HepG2 (cell line): ENCODE measurements around the gene MYOF. TPM values are rescaled to one million over a fixed set of nuclear protein-coding genes. Genes with fewer than 3 reads are reported as not detected.

Source experiments
- ATAC-seq: fragments of 200-7000 bp; cut with Tn5 transposase; 3 replicates; pipeline ENCODE4 v1.9.1; 2020; ENCODE audit warnings: mild to moderate bottlenecking, moderate library complexity
- BruUV-seq: library from RNA; stranded (reverse); fragments of 400-500 nt; replicated peaks from 2 replicates; lab custom pipeline; 2021; lab: Mats Ljungman, UMichigan
- CTCF ChIA-PET: fragments of 300-600 bp; formaldehyde crosslinking; extraction: SDS; loops from one replicate; lab custom pipeline; 2021; ENCODE audit warnings: low total read pairs, inconsistent platforms, low intra/inter-chr PET ratio; lab: Yijun Ruan, JAX
- POLR2A ChIA-PET: fragments of 350-600 bp; sonication (Branson Sonifier 250); formaldehyde crosslinking; loops from one replicate; lab custom pipeline; 2020; ENCODE audit warnings: antibody characterized with exemption, inconsistent platforms; lab: Yijun Ruan, JAX
- DNase-seq: peaks from one replicate; pipeline ENCODE4 v3.0.0-alpha.2; 2015; ENCODE audit warnings: low spot score
- FAIRE-seq: peaks from 3 replicates; lab custom pipeline; 2011; peaks lifted over from hg19 to GRCh38; lab: Jason Lieb, UNC
- H2AFZ ChIP-seq: one replicate; pipeline ENCODE4 v1.6.1; 2011; ENCODE audit warnings: low read length, inconsistent platforms
- H3K27ac ChIP-seq: fragments of 300-600 bp; 3 replicates; pipeline ENCODE4 v1.8.0; 2011; ENCODE audit warnings: mixed run types, mild to moderate bottlenecking, mixed read lengths, low read length, inconsistent platforms; ENCODE audit not compliant: insufficient read depth; ENCODE audit errors: extremely low read length
- H3K27me3 ChIP-seq, 2 experiments: fragments of 200-600 bp in 1 of 2; 2 replicates in 1 of 2; 3 replicates in 1 of 2; pipeline versions ENCODE4 v1.6.0 to v1.8.0; 2011; ENCODE audit warnings: low read length in 2 of 2, mild to moderate bottlenecking in 2 of 2, moderate library complexity in 2 of 2, inconsistent platforms in 1 of 2; ENCODE audit not compliant: insufficient read depth in 2 of 2, control insufficient read depth in 1 of 2
- H3K36me3 ChIP-seq, 2 experiments: fragments of 200-600 bp in 1 of 2; replicated peaks in 1 of 2; 2 replicates in 1 of 2; 3 replicates in 1 of 2; pipeline versions ENCODE4 v1.5.1 to v1.8.0; 2011; ENCODE audit warnings: low read length in 2 of 2, inconsistent platforms in 1 of 2; ENCODE audit not compliant: insufficient read depth in 2 of 2, control insufficient read depth in 1 of 2
- H3K4me1 ChIP-seq: 2 replicates; pipeline ENCODE4 v1.5.1; 2012; ENCODE audit warnings: low read length, inconsistent platforms; ENCODE audit not compliant: insufficient read depth
- H3K4me2 ChIP-seq: 2 replicates; pipeline ENCODE4 v1.6.0; 2011; ENCODE audit warnings: low read depth, low read length, inconsistent platforms
- H3K4me3 ChIP-seq, 3 experiments: fragments of 200-600 bp in 1 of 3; sonication (generic), shearing (Covaris generic) in 1 of 3; replicated peaks in 1 of 3; 2 replicates each; pipeline ENCODE4 v1.5.1; 2011 to 2016; ENCODE audit warnings: low read length in 3 of 3, inconsistent platforms in 2 of 3, low read depth in 2 of 3, mild to moderate bottlenecking in 2 of 3, control low read depth in 1 of 3, mixed read lengths in 1 of 3; ENCODE audit not compliant: insufficient read depth in 1 of 3
- H3K79me2 ChIP-seq: one replicate; pipeline ENCODE4 v1.6.1; 2011; ENCODE audit warnings: low read length, inconsistent platforms; ENCODE audit not compliant: insufficient read depth
- H3K9ac ChIP-seq: 2 replicates; pipeline ENCODE4 v1.6.0; 2011; ENCODE audit warnings: mild to moderate bottlenecking, low read depth, low read length, inconsistent platforms; ENCODE audit not compliant: insufficient read depth
- H3K9me3 ChIP-seq: 2 replicates; pipeline ENCODE4 v1.5.1; 2012; ENCODE audit warnings: mild to moderate bottlenecking, low read length
- H4K20me1 ChIP-seq: 2 replicates; pipeline ENCODE4 v1.6.0; 2011; ENCODE audit warnings: inconsistent platforms, mild to moderate bottlenecking, low read length, moderate library complexity; ENCODE audit not compliant: insufficient read depth
- CCDC6 ChIP-seq: sonication (generic); formaldehyde crosslinking; IDR thresholded peaks from 2 replicates; pipeline ENCODE4 v1.8.1; 2022; ENCODE audit warnings: mild to moderate bottlenecking, missing genetic modification reagents, moderate library complexity
- CENPT ChIP-seq: sonication (generic); formaldehyde crosslinking; IDR thresholded peaks from 2 replicates; pipeline ENCODE4 v1.8.0; 2022; ENCODE audit warnings: low read depth, mild to moderate bottlenecking, moderate library complexity, missing genetic modification reagents
- HIVEP1 ChIP-seq: sonication (generic); formaldehyde crosslinking; IDR thresholded peaks from 2 replicates; pipeline ENCODE4 v1.4.0; 2020; ENCODE audit warnings: mild to moderate bottlenecking, missing genetic modification reagents
- KLF16 ChIP-seq, 2 experiments: sonication (generic) in 1 of 2; formaldehyde crosslinking in 1 of 2; IDR thresholded peaks; 2 replicates each; pipeline versions ENCODE4 v1.6.1 to v1.8.0; 2016 to 2023; ENCODE audit warnings: missing genetic modification reagents in 2 of 2, missing compliant biosample characterization in 1 of 2
- NFE2 ChIP-seq: sonication (generic); formaldehyde crosslinking; IDR thresholded peaks from 2 replicates; pipeline ENCODE4 v1.4.0; 2020; ENCODE audit warnings: missing genetic modification reagents
- RFXANK ChIP-seq: IDR thresholded peaks from 2 replicates; pipeline ENCODE4 v1.6.1; 2016
- SIN3B ChIP-seq: fragments of 150-350 bp; IDR thresholded peaks from 2 replicates; pipeline ENCODE4 v1.6.1; 2014; ENCODE audit warnings: low read length
- TBP ChIP-seq: sonication (generic); formaldehyde crosslinking; IDR thresholded peaks from 2 replicates; pipeline ENCODE4 v1.5.0; 2020; ENCODE audit warnings: missing genetic modification reagents
- ZNF160 ChIP-seq: sonication (generic); formaldehyde crosslinking; IDR thresholded peaks from 2 replicates; pipeline ENCODE4 v1.8.0; 2022; ENCODE audit warnings: mild to moderate bottlenecking, inconsistent platforms, missing genetic modification reagents
- ZNF331 ChIP-seq: sonication (generic); formaldehyde crosslinking; IDR thresholded peaks from 2 replicates; pipeline ENCODE4 v1.4.0; 2020; ENCODE audit warnings: missing genetic modification reagents
- ZNF383 ChIP-seq: sonication (generic); formaldehyde crosslinking; IDR thresholded peaks from 2 replicates; pipeline ENCODE4 v1.4.0; 2020; ENCODE audit warnings: missing genetic modification reagents, mild to moderate bottlenecking, borderline replicate concordance
- ZNF543 ChIP-seq: sonication (generic); formaldehyde crosslinking; IDR thresholded peaks from 2 replicates; pipeline ENCODE4 v1.4.0; 2020; ENCODE audit warnings: mild to moderate bottlenecking, missing genetic modification reagents
- ZNF564 ChIP-seq: sonication (generic); formaldehyde crosslinking; IDR thresholded peaks from 2 replicates; pipeline ENCODE4 v1.8.1; 2023; ENCODE audit warnings: mild to moderate bottlenecking, missing genetic modification reagents
- ZNF720 ChIP-seq: sonication (generic); formaldehyde crosslinking; IDR thresholded peaks from 2 replicates; pipeline ENCODE4 v1.4.0; 2020; ENCODE audit warnings: missing genetic modification reagents
- ZNF776 ChIP-seq: sonication (generic); formaldehyde crosslinking; IDR thresholded peaks from 2 replicates; pipeline ENCODE4 v1.4.0; 2020; ENCODE audit warnings: mild to moderate bottlenecking, missing genetic modification reagents
- WGBS: methylation state at CpG from one replicate; pipeline ENCODE4 v1.1.6; 2017; ENCODE audit warnings: low lambda C conversion rate; 5-methylcytosine and 5-hydroxymethylcytosine counted together
- in situ Hi-C: cut with HindIII; loops from 2 replicates; pipeline ENCODE4 v1.10.0; 2017; ENCODE audit warnings: low pct_unique_long_range_greater_than_20kb; ENCODE audit not compliant: extremely low pct_ligation_motif_present
- intact Hi-C: fragments of 100-400 bp; cut with micrococcal nuclease; formaldehyde crosslinking; loops from one replicate; pipeline ENCODE4 v1.10.0; 2022; ENCODE audit not compliant: unreplicated experiment
- polyA plus RNA-seq, 8 experiments: library from polyadenylated mRNA; depleted of rRNA in 3 of 8; stranded (reverse) in 7 of 8; unstranded in 1 of 8; fragments of >200 nt; fragmentation: Illumina TruSeq in 4 of 8; extraction: Trizol in 4 of 8; gene quantifications; 2 replicates each; pipeline versions ENCODE4 v1.2.1 to v1.2.3, GENCODE V29; 2011 to 2016; ENCODE audit warnings: low read depth in 4 of 8, missing spikeins in 1 of 8, mixed read lengths in 1 of 8; ENCODE audit not compliant: insufficient read depth in 1 of 8
- total RNA-seq, 5 experiments: library from RNA; depleted of rRNA; stranded (reverse); fragments of >200 nt; fragmentation: Illumina TruSeq; extraction: Trizol; gene quantifications; 2 replicates each; pipeline ENCODE4 v1.2.3, GENCODE V29; 2016; ENCODE audit warnings: low read depth in 1 of 5
- TF ChIP-seq, protein P1 (sequence below): sonication (generic); formaldehyde crosslinking; IDR thresholded peaks from 2 replicates; pipeline ENCODE4 v1.4.0; 2020; ENCODE audit warnings: missing genetic modification reagents, borderline replicate concordance

Gene MYOF
- total and polyA plus RNA-seq, 2 of the 13 experiments (the other 11 are each of a cell fraction or from before 2014, with no cell fraction given): 0.18 to 0.42 TPM

DNA sequence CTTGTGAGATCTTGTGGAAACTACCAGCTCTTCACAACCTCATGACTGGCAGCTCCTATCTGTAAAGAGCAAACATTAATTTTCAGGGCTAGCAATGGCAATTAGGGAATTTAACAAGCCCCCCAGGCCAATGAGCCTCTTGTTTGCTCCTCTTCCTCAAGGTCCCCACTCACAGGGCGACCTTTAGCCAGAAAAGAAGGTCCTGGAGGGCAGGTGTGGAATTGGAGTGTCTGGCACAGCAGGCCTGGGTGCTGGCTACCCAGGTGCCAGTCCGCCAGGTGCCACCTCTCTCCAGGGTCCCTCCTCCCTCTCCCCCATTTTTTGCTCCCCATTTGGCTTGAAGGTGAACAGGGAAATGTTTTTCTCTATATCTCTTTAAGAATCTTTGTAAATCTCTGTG lies 12.4 kb upstream of the MYOF start:
- Histone ChIP-seq H2AFZ (no peak overlapping the region), H3K4me3 (no peak overlapping the region), H3K9ac (no peak overlapping the region), H3K9me3 (no peaks in the 10 kb centered on the region), H3K79me2 (peaks cover 1% of the 10 kb centered on the region), H3K27ac (no peak overlapping the region), H3K27me3 (no peaks in the 10 kb centered on the region; a peak in 2 of 5 replicates), H3K4me1 (peaks cover 40% of the 10 kb centered on the region), H3K36me3 (no peaks in the 10 kb centered on the region), H3K4me2 (no peak overlapping the region), H4K20me1 (no peaks in the 10 kb centered on the region)
- ChIA-PET CTCF (no interaction called here), POLR2A (no interaction called here)
- WGBS: 65% methylated on average over 2 of the region's 2 CpGs
- no peak for TF ChIP-seq ZNF564 (CRISPR knock-in tag)
- no peak for TF ChIP-seq ZNF383 (CRISPR knock-in tag)
- no peak for TF ChIP-seq SIN3B
- TF ChIP-seq ZNF720 (CRISPR knock-in tag): no peak
- no peak for TF ChIP-seq ZNF160 (CRISPR knock-in tag)
- TF ChIP-seq CENPT (CRISPR knock-in tag): no peak
- TF ChIP-seq NFE2 (CRISPR knock-in tag): no peak
- TF ChIP-seq TBP (CRISPR knock-in tag): no peak
- TF ChIP-seq, protein P1, sequence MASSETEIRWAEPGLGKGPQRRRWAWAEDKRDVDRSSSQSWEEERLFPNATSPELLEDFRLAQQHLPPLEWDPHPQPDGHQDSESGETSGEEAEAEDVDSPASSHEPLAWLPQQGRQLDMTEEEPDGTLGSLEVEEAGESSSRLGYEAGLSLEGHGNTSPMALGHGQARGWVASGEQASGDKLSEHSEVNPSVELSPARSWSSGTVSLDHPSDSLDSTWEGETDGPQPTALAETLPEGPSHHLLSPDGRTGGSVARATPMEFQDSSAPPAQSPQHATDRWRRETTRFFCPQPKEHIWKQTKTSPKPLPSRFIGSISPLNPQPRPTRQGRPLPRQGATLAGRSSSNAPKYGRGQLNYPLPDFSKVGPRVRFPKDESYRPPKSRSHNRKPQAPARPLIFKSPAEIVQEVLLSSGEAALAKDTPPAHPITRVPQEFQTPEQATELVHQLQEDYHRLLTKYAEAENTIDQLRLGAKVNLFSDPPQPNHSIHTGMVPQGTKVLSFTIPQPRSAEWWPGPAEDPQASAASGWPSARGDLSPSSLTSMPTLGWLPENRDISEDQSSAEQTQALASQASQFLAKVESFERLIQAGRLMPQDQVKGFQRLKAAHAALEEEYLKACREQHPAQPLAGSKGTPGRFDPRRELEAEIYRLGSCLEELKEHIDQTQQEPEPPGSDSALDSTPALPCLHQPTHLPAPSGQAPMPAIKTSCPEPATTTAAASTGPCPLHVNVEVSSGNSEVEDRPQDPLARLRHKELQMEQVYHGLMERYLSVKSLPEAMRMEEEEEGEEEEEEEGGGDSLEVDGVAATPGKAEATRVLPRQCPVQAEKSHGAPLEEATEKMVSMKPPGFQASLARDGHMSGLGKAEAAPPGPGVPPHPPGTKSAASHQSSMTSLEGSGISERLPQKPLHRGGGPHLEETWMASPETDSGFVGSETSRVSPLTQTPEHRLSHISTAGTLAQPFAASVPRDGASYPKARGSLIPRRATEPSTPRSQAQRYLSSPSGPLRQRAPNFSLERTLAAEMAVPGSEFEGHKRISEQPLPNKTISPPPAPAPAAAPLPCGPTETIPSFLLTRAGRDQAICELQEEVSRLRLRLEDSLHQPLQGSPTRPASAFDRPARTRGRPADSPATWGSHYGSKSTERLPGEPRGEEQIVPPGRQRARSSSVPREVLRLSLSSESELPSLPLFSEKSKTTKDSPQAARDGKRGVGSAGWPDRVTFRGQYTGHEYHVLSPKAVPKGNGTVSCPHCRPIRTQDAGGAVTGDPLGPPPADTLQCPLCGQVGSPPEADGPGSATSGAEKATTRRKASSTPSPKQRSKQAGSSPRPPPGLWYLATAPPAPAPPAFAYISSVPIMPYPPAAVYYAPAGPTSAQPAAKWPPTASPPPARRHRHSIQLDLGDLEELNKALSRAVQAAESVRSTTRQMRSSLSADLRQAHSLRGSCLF (CRISPR knock-in tag): no peak
- no peak for TF ChIP-seq ZNF543 (CRISPR knock-in tag)
- no peak for TF ChIP-seq KLF16 (CRISPR knock-in tag; IDR thresholded peaks at IDR 0.05)
- no peak for TF ChIP-seq CCDC6 (CRISPR knock-in tag)
- no peak for TF ChIP-seq HIVEP1 (CRISPR knock-in tag)
- no peak for TF ChIP-seq RFXANK (CRISPR knock-in tag)
- no peak for TF ChIP-seq ZNF331 (CRISPR knock-in tag)
- TF ChIP-seq ZNF776: no peak
- ATAC-seq (no peak), FAIRE-seq (no peak), DNase-seq (no peak)
- BruUV-seq: no TSS peak
- in situ Hi-C loops (no loop called here), intact Hi-C loops (no loop called here)
